HG02981 (cell line): ENCODE data around the gene TP53TG3E.
"Not testable (repeated sequence)": the region's sequence is repeated elsewhere in the genome, so short reads cannot be mapped to it uniquely, and the experiment has no call there.

Experiments used
- ATAC-seq: cut with Tn5 transposase; IDR thresholded peaks from one replicate; pipeline ENCODE4 v1.9.1; 2021; ENCODE audit warnings: mild to moderate bottlenecking, moderate library complexity; ENCODE audit not compliant: unreplicated experiment

The TP53TG3E gene

GRCh38 chr16:33304006-33304405, at the start of gene TP53TG3E:
Gene TP53TG3E (plus strand): TSS chr16:33304306. CDS start chr16:33304374, 68 bp downstream.
- not testable (repeated sequence) for ATAC-seq

- not testable (repeated sequence) for ATAC-seq
Observed at GRCh38 chr16:33336226-33337012, 32.3 kb downstream of the TP53TG3E start.

GRCh38 chr16:33337627-33338542, 33.8 kb downstream of the TP53TG3E start:
- ATAC-seq = not testable (repeated sequence)

GRCh38 chr16:33338543-33338951, 34.4 kb downstream of the TP53TG3E start:
- ATAC-seq = not testable (repeated sequence)

GRCh38 chr16:33339093-33340061, 35.3 kb downstream of the TP53TG3E start:
- ATAC-seq = not testable (repeated sequence)
